ENCODE measurements around the gene OR14I1. TPM values are rescaled to one million over a fixed set of nuclear protein-coding genes. Genes with fewer than 3 reads are reported as not detected.
"Not testable (repeated sequence)": the region's sequence is repeated elsewhere in the genome, so short reads cannot be mapped to it uniquely, and the experiment has no call there.

Gene OR14I1
- total RNA-seq, 1 experiment from 2014 or later: not detected

DNA sequence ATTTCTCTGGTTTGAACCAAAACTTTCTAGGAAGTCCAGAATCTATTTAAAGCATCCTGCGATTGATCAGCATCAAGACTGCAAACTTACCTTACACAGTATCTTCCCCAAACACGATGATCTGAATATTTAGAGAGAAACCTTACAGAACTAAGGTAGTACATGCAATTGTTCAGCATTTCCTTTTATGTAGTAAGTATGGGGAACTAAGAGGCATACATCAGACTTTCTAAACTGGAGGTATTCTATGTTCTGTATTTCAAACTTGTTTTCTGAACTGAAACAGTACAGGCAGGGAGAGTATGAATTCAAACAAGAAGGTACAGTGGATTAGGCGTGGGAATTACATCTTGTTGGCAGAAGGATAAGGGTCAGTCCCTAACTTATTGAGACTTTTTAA lies 47.2 kb downstream of the OR14I1 start, which contains the start of gene OR2T27:
Gene OR2T27 (minus strand): TSS at position 175 of the 400 bp plus-strand sequence. CDS start 4,644 bp downstream, outside the sequence.
- not testable (repeated sequence) for H3K27ac ChIP-seq; H3K27me3 ChIP-seq (replicated peaks); H3K4me3 ChIP-seq; H3K4me1 ChIP-seq (replicated peaks); H3K9me3 ChIP-seq (replicated peaks); DNase-seq (ENCODE audit: low read depth in 1 of 2, low spot score in 2 of 2); H3K36me3 ChIP-seq

Other genes with a start within 250 kb of the OR14I1 start
- not detected in 2 replicates for gene OR2T3, start 229.4 kb downstream of the OR14I1 start, total RNA-seq (2014; rRNA removed; shearing (Covaris generic))
- gene OR2T5, start 214.2 kb downstream of the OR14I1 start, total RNA-seq (2014; rRNA removed; shearing (Covaris generic)): not detected in 2 replicates
- not detected in 2 replicates for gene OR2G6, start 194.7 kb downstream of the OR14I1 start, total RNA-seq (2014; rRNA removed; shearing (Covaris generic))
- gene OR2T29, start 140.0 kb downstream of the OR14I1 start, total RNA-seq (2014; rRNA removed; shearing (Covaris generic)): not detected in 2 replicates
- gene OR2T34, start 128.0 kb downstream of the OR14I1 start, total RNA-seq (2014; rRNA removed; shearing (Covaris generic)): not detected in 2 replicates
- gene OR2T10, start 105.1 kb downstream of the OR14I1 start, total RNA-seq (2014; rRNA removed; shearing (Covaris generic)): not detected in 2 replicates
- gene OR2T11, start 67.7 kb downstream of the OR14I1 start, total RNA-seq (2014; rRNA removed; shearing (Covaris generic)): not detected in 2 replicates
- not detected in 2 replicates for gene OR2T35, start 57.5 kb downstream of the OR14I1 start, total RNA-seq (2014; rRNA removed; shearing (Covaris generic))
- gene OR2T27, start 47.2 kb downstream of the OR14I1 start, total RNA-seq (2014; rRNA removed; shearing (Covaris generic)): not detected in 2 replicates
- not detected in 2 replicates for gene LYPD8, start 53.0 kb upstream of the OR14I1 start, total RNA-seq (2014; rRNA removed; shearing (Covaris generic))
- gene SH3BP5L, start 123.1 kb upstream of the OR14I1 start, total RNA-seq (2014; rRNA removed; shearing (Covaris generic)): 26.1 and 34.1 TPM in 2 replicates
- gene ZNF672, start 135.5 kb upstream of the OR14I1 start, total RNA-seq (2014; rRNA removed; shearing (Covaris generic)): 23.1 and 27.7 TPM in 2 replicates
- 8.8 and 11.1 TPM in 2 replicates for gene ZNF692, start 156.3 kb upstream of the OR14I1 start, total RNA-seq (2014; rRNA removed; shearing (Covaris generic))
- 2.6 and 5.9 TPM in 2 replicates for gene PGBD2, start 203.5 kb upstream of the OR14I1 start, total RNA-seq (2014; rRNA removed; shearing (Covaris generic))

Measured in SJSA1 (cell line).